HEK293 (cell line): Measurements from ENCODE around the gene EED.

Experiments
- CTCF ChIA-PET: fragments of 350-600 bp; formaldehyde crosslinking; extraction: SDS; loops from one replicate; lab custom pipeline; 2021; ENCODE audit warnings: antibody characterized with exemption; lab: Yijun Ruan, JAX
- POLR2A ChIA-PET: fragments of 300-600 bp; formaldehyde crosslinking; extraction: SDS; loops from one replicate; lab custom pipeline; 2020; ENCODE audit warnings: antibody characterized with exemption, inconsistent platforms; lab: Yijun Ruan, JAX
- H3K27ac ChIP-seq: fragments of 200-500 bp; sonication (Bioruptor generic); 2 replicates; pipeline ENCODE4 v1.5.1; 2014; ENCODE audit warnings: low read depth, low read length, control low read depth, inconsistent platforms; ENCODE audit errors: extremely low read depth
- H3K36me3 ChIP-seq, 2 experiments: fragments of 200-500 bp in 1 of 2; sonication (Bioruptor generic) in 1 of 2; 1 replicate in 1 of 2; 2 replicates in 1 of 2; pipeline ENCODE4 v1.5.1; 2014 to 2017; ENCODE audit warnings: inconsistent platforms in 2 of 2, low read length in 2 of 2; ENCODE audit not compliant: control insufficient read depth in 2 of 2, insufficient read depth in 1 of 2
- H3K4me1 ChIP-seq: fragments of 200-500 bp; sonication (Bioruptor generic); 2 replicates; pipeline ENCODE4 v1.5.1; 2014; ENCODE audit warnings: mild to moderate bottlenecking, low read length, inconsistent platforms; ENCODE audit not compliant: control insufficient read depth, insufficient read depth
- H3K4me3 ChIP-seq: 2 replicates; pipeline ENCODE4 v1.5.1; 2011; ENCODE audit warnings: low read depth, mild to moderate bottlenecking, control low read depth, low read length, moderate library complexity
- H3K9me3 ChIP-seq: fragments of 200-500 bp; sonication (Bioruptor generic); 2 replicates; pipeline ENCODE4 v1.5.1; 2014; ENCODE audit warnings: low read depth, low read length, inconsistent platforms; ENCODE audit not compliant: control insufficient read depth, insufficient read depth
- BCL11A ChIP-seq: fragments of 450-650 bp; formaldehyde crosslinking; IDR thresholded peaks from 2 replicates; pipeline ENCODE4 v1.5.1; 2016; ENCODE audit warnings: low read depth, missing biosample characterization, missing genetic modification characterization
- BCL6B ChIP-seq: fragments of 450-650 bp; formaldehyde crosslinking; IDR thresholded peaks from 2 replicates; pipeline ENCODE4 v1.5.1; 2017; ENCODE audit warnings: missing biosample characterization, missing genetic modification characterization
- GLIS1 ChIP-seq: fragments of 450-650 bp; formaldehyde crosslinking; IDR thresholded peaks from 2 replicates; pipeline ENCODE4 v1.5.1; 2016; ENCODE audit warnings: missing biosample characterization, missing genetic modification characterization
- WT1 ChIP-seq: fragments of 450-650 bp; formaldehyde crosslinking; IDR thresholded peaks from 2 replicates; pipeline ENCODE4 v1.5.1; 2016; ENCODE audit warnings: missing biosample characterization, missing genetic modification characterization
- ZBTB26 ChIP-seq: fragments of 450-650 bp; formaldehyde crosslinking; optimal IDR thresholded peaks from 2 replicates; pipeline ENCODE3; 2016; ENCODE audit warnings: missing biosample characterization, mild to moderate bottlenecking, missing genetic modification characterization
- ZFP37 ChIP-seq: fragments of 450-650 bp; formaldehyde crosslinking; IDR thresholded peaks from 2 replicates; pipeline ENCODE4 v1.5.1; 2016; ENCODE audit warnings: missing biosample characterization, missing genetic modification characterization
- ZFP69B ChIP-seq: fragments of 450-650 bp; formaldehyde crosslinking; IDR thresholded peaks from 2 replicates; pipeline ENCODE4 v1.5.1; 2016; ENCODE audit warnings: missing biosample characterization, missing genetic modification characterization
- ZNF133 ChIP-seq: fragments of 450-650 bp; formaldehyde crosslinking; IDR thresholded peaks from 2 replicates; pipeline ENCODE4 v1.5.1; 2016; ENCODE audit warnings: missing biosample characterization, missing genetic modification characterization
- ZNF140 ChIP-seq: fragments of 450-650 bp; formaldehyde crosslinking; IDR thresholded peaks from 2 replicates; pipeline ENCODE4 v1.5.1; 2016; ENCODE audit warnings: missing biosample characterization, missing genetic modification characterization
- ZNF157 ChIP-seq: fragments of 450-650 bp; formaldehyde crosslinking; IDR thresholded peaks from 2 replicates; pipeline ENCODE4 v1.5.1; 2016; ENCODE audit warnings: missing biosample characterization, missing genetic modification characterization
- ZNF19 ChIP-seq: fragments of 450-650 bp; formaldehyde crosslinking; IDR thresholded peaks from 2 replicates; pipeline ENCODE4; 2016; ENCODE audit warnings: missing biosample characterization, missing genetic modification characterization, low read depth
- ZNF24 ChIP-seq: fragments of 450-650 bp; formaldehyde crosslinking; IDR thresholded peaks from 2 replicates; pipeline ENCODE4 v1.5.1; 2016; ENCODE audit warnings: missing biosample characterization, missing genetic modification characterization
- ZNF26 ChIP-seq: fragments of 450-650 bp; formaldehyde crosslinking; IDR thresholded peaks from 2 replicates; pipeline ENCODE4 v1.5.1; 2016; ENCODE audit warnings: missing biosample characterization, missing genetic modification characterization
- ZNF280C ChIP-seq: fragments of 450-650 bp; formaldehyde crosslinking; IDR thresholded peaks from 2 replicates; pipeline ENCODE4 v1.5.1; 2016; ENCODE audit warnings: missing biosample characterization, missing genetic modification characterization
- ZNF366 ChIP-seq: fragments of 450-650 bp; formaldehyde crosslinking; conservative IDR thresholded peaks from 2 replicates; pipeline ENCODE4 v1.5.1; 2016; ENCODE audit warnings: missing biosample characterization, missing genetic modification characterization
- ZNF423 ChIP-seq: fragments of 450-650 bp; formaldehyde crosslinking; IDR thresholded peaks from 2 replicates; pipeline ENCODE4 v1.5.1; 2016; ENCODE audit warnings: missing biosample characterization, missing genetic modification characterization
- ZNF488 ChIP-seq: fragments of 450-650 bp; formaldehyde crosslinking; IDR thresholded peaks from 2 replicates; pipeline ENCODE4 v1.5.1; 2016; ENCODE audit warnings: missing biosample characterization, missing genetic modification characterization
- ZNF501 ChIP-seq: fragments of 450-650 bp; formaldehyde crosslinking; IDR thresholded peaks from 2 replicates; pipeline ENCODE4 v1.5.1; 2016; ENCODE audit warnings: missing biosample characterization, missing genetic modification characterization
- ZNF530 ChIP-seq: fragments of 450-650 bp; formaldehyde crosslinking; IDR thresholded peaks from 2 replicates; pipeline ENCODE4 v1.5.1; 2016; ENCODE audit warnings: low read depth, missing biosample characterization, missing genetic modification characterization
- ZNF544 ChIP-seq: fragments of 450-650 bp; formaldehyde crosslinking; IDR thresholded peaks from 2 replicates; pipeline ENCODE4 v1.5.0; 2017; ENCODE audit warnings: missing biosample characterization, missing genetic modification characterization
- ZNF555 ChIP-seq: fragments of 450-650 bp; formaldehyde crosslinking; conservative IDR thresholded peaks from 2 replicates; pipeline ENCODE4 v1.5.1; 2017; ENCODE audit warnings: missing biosample characterization, mild to moderate bottlenecking, missing genetic modification characterization, inconsistent platforms
- ZNF610 ChIP-seq: fragments of 450-650 bp; formaldehyde crosslinking; IDR thresholded peaks from 2 replicates; pipeline ENCODE4 v1.5.1; 2016; ENCODE audit warnings: missing biosample characterization, missing genetic modification characterization, borderline replicate concordance
- ZNF701 ChIP-seq: fragments of 450-650 bp; formaldehyde crosslinking; IDR thresholded peaks from 2 replicates; pipeline ENCODE4 v1.5.1; 2016; ENCODE audit warnings: missing biosample characterization, missing genetic modification characterization
- ZNF704 ChIP-seq: fragments of 450-650 bp; formaldehyde crosslinking; IDR thresholded peaks from 2 replicates; pipeline ENCODE4 v1.5.1; 2016; ENCODE audit warnings: missing biosample characterization, missing genetic modification characterization
- ZNF747 ChIP-seq: fragments of 450-650 bp; formaldehyde crosslinking; IDR thresholded peaks from 2 replicates; pipeline ENCODE4 v1.5.1; 2016; ENCODE audit warnings: missing biosample characterization, missing genetic modification characterization
- ZNF830 ChIP-seq: fragments of 450-650 bp; IDR thresholded peaks from 2 replicates; pipeline ENCODE4 v1.5.0; 2018; ENCODE audit warnings: missing biosample characterization, missing genetic modification characterization, low read depth, mild to moderate bottlenecking, moderate library complexity

Gene EED

GRCh38 chr11:86244522-86245368, at the start of gene EED (continued):
- TF ChIP-seq ZNF133 (tag by site-specific recombination) (no peak), ZNF830 (tag by site-specific recombination) (no peak), WT1 (peak; percentile 51), ZNF140 (tag by site-specific recombination) (no peak), ZNF701 (no peak), ZBTB26 (tag by site-specific recombination) (peak; percentile 97), ZNF747 (tag by site-specific recombination) (no peak), BCL6B (tag by site-specific recombination) (no peak), ZNF704 (no peak), ZNF544 (tag by site-specific recombination) (no peak), ZNF280C (no peak), ZNF366 (tag by site-specific recombination) (peak; percentile 97), ZFP37 (peak; percentile 88; the same call in 1 of the 2 replicates), ZFP69B (tag by site-specific recombination) (0 out of 2 replicates have a peak, but pooled peaks have one; percentile 19), ZNF26 (no peak), ZNF24 (peak; percentile 16; the same call in 1 of the 2 replicates), BCL11A (tag by site-specific recombination) (no peak), ZNF488 (no peak)

- H3K4me1 ChIP-seq, result no peaks in the 10 kb centered on the region
- no peak overlapping the region for H3K27ac ChIP-seq
- H3K4me3 ChIP-seq, result no peak overlapping the region
- H3K36me3 ChIP-seq, result no peaks in the 10 kb centered on the region
- ChIA-PET CTCF (interaction anchor here (0.6 to 2.6 kb wide), 12 partner anchors 9 to 287 kb away, joined by 3 to 25 read pairs (median 5); no protein-coding TSS in a partner anchor), POLR2A (interaction anchor here (1.1 kb wide), 1 partner anchor 12 kb away, joined by 3 read pairs; no protein-coding TSS in a partner anchor)
- no peaks in the 10 kb centered on the region for H3K9me3 ChIP-seq
- TF ChIP-seq ZNF830 (tag by site-specific recombination) (no peak), WT1 (no peak), ZNF19 (no peak), GLIS1 (tag by site-specific recombination) (no peak), ZBTB26 (tag by site-specific recombination) (no peak), ZNF423 (tag by site-specific recombination) (no peak), ZNF555 (tag by site-specific recombination) (no peak), ZNF610 (no peak), ZNF530 (tag by site-specific recombination) (no peak), ZNF157 (no peak), ZNF501 (no peak)
Measured at GRCh38 chr11:86194998-86195397, 49.6 kb upstream of the EED start.
